K562 (cell line): ENCODE results near the gene NDUFB7. TPM values are rescaled to one million over a fixed set of nuclear protein-coding genes. Genes with fewer than 3 reads are reported as not detected.

ENCODE experiments used
- CXXC5 ChIP-seq: fragments of 250-450 bp; sonication (Bioruptor Pico); IDR thresholded peaks from 2 replicates; pipeline ENCODE4 v1.8.0; 2022; ENCODE audit warnings: inconsistent platforms, mild to moderate bottlenecking, moderate library complexity
- ELF1 ChIP-seq: fragments of 200-800 bp; sonication (Bioruptor generic); IDR thresholded peaks from 2 replicates; pipeline ENCODE4 v1.6.1; 2016; ENCODE audit warnings: missing genetic modification characterization, missing compliant biosample characterization
- JUND ChIP-seq, 2 experiments: IDR thresholded peaks; 2 replicates in 1 of 2; 3 replicates in 1 of 2; pipeline ENCODE4 v1.6.1; 2011; ENCODE audit warnings: borderline replicate concordance in 2 of 2, low read depth in 2 of 2, low read length in 2 of 2, improper control_type of control experiment in 1 of 2, missing biosample characterization in 1 of 2, missing genetic modification characterization in 1 of 2, missing genetic modification reagents in 1 of 2
- PURB ChIP-seq: sonication (generic); formaldehyde crosslinking; IDR thresholded peaks from 2 replicates; pipeline ENCODE4 v1.9.0; 2021; ENCODE audit warnings: low read depth, mild to moderate bottlenecking, missing genetic modification reagents
- ZNF174 ChIP-seq: fragments of 250-450 bp; sonication (Bioruptor Pico); IDR thresholded peaks from 2 replicates; pipeline ENCODE4 v1.4.0; 2020; ENCODE audit warnings: mild to moderate bottlenecking
- polyA plus RNA-seq, 8 experiments: library from polyadenylated mRNA; depleted of rRNA in 4 of 8; stranded (reverse) in 5 of 8; unstranded in 3 of 8; fragments of >200 nt; fragmentation: Nextera tagmentation in 2 of 8; fragmentation: Illumina TruSeq in 1 of 8; extraction: Ambion mirVana in 2 of 8; extraction: Trizol in 1 of 8; gene quantifications; 2 replicates each; pipeline versions ENCODE4 v1.2.1 to v1.2.3, GENCODE V29; 2011 to 2014; ENCODE audit warnings: inconsistent platforms in 1 of 8, missing spikeins in 1 of 8
- total RNA-seq, 7 experiments: library from RNA; depleted of rRNA in 6 of 7; stranded (reverse); fragments of >200 nt in 6 of 7; fragmentation: Illumina TruSeq in 2 of 7; extraction: Trizol in 2 of 7; gene quantifications; 2 replicates each; pipeline versions ENCODE4 v1.2.1 to v1.2.3, GENCODE V29; 2011 to 2021; ENCODE audit warnings: low replicate concordance in 1 of 7
- TF ChIP-seq, protein P1 (sequence below): fragments of 450-650 bp; IDR thresholded peaks from 2 replicates; pipeline ENCODE4 v1.7.1; 2018; ENCODE audit warnings: mild to moderate bottlenecking, low read depth; ENCODE audit not compliant: partially characterized antibody
- TF ChIP-seq, protein P2 (sequence below): sonication (generic); formaldehyde crosslinking; IDR thresholded peaks from 2 replicates; pipeline ENCODE4 v1.8.1; 2023; ENCODE audit warnings: missing genetic modification reagents, mild to moderate bottlenecking, borderline replicate concordance
- TF ChIP-seq, protein P3 (sequence below): fragments of 250-450 bp; sonication (Bioruptor Pico); IDR thresholded peaks from 2 replicates; pipeline ENCODE4 v1.5.0; 2021; ENCODE audit warnings: mild to moderate bottlenecking, borderline replicate concordance
- TF ChIP-seq, protein P4 (sequence below): fragments of 450-650 bp; IDR thresholded peaks from 2 replicates; pipeline ENCODE4 v1.6.1; 2017; ENCODE audit warnings: antibody characterized with exemption
- TF ChIP-seq, protein P5 (sequence below): IDR thresholded peaks from 2 replicates; pipeline ENCODE4 v1.6.1; 2014; ENCODE audit warnings: antibody characterized with exemption

Gene NDUFB7
- total and polyA plus RNA-seq, 9 of the 15 experiments (the other 6 are each of a cell fraction or from before 2014, with no cell fraction given) = 14.9 to 842 (median 137) TPM

DNA sequence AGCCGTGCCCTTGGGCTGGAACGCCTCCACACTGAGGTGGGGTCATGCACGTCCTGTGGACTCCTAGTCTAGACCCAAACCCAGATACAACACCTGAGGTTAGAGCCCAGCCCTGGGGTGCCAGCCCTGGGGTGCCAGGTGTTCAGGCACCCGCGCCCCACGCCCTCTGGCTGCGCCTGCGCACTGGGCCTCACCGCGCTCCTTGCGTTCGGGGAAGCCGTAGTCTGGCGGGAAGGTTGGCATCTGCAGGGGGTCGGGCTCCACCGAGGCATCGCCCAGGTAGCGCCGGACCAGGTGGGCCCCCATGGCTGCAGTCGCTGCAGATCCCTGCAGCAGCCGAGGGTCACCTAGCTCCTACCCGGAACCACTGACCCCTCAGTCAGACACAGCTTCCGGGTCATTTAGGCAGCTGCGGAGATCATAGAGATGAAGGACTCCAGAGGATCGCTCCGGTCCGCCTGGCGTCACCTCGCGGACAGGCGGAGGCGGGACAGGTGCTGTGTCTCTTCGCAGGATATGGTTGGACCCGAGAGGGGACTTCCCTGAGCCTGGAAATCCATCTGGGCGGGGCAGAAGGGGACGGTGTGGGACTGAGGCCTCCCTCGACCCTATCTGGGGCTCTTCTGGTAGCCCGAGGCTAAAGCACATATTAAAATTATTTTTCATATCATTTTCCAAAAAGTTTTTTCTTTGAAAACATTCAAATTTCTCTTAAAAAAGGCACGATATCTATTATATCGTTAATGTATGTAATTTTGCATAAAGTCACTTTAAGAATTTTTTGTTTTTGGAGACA lies at the start of gene NDUFB7 (continued):
- TF ChIP-seq JUND (IDR thresholded peaks at IDR 0.05; ENCODE audit: borderline replicate concordance, low read depth, low read length) (peak; percentile 79), JUND (tag; IDR thresholded peaks at IDR 0.05; ENCODE audit: borderline replicate concordance, low read depth, low read length) (no peak), PURB (CRISPR knock-in tag) (no peak), ELF1 (peak; percentile 86), ZNF174 (CRISPR knock-in tag) (no peak), CXXC5 (CRISPR knock-in tag) (peak; percentile 65)
- TF ChIP-seq, protein P1, sequence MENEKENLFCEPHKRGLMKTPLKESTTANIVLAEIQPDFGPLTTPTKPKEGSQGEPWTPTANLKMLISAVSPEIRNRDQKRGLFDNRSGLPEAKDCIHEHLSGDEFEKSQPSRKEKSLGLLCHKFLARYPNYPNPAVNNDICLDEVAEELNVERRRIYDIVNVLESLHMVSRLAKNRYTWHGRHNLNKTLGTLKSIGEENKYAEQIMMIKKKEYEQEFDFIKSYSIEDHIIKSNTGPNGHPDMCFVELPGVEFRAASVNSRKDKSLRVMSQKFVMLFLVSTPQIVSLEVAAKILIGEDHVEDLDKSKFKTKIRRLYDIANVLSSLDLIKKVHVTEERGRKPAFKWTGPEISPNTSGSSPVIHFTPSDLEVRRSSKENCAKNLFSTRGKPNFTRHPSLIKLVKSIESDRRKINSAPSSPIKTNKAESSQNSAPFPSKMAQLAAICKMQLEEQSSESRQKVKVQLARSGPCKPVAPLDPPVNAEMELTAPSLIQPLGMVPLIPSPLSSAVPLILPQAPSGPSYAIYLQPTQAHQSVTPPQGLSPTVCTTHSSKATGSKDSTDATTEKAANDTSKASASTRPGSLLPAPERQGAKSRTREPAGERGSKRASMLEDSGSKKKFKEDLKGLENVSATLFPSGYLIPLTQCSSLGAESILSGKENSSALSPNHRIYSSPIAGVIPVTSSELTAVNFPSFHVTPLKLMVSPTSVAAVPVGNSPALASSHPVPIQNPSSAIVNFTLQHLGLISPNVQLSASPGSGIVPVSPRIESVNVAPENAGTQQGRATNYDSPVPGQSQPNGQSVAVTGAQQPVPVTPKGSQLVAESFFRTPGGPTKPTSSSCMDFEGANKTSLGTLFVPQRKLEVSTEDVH = peak; percentile 92
- TF ChIP-seq, protein P2, sequence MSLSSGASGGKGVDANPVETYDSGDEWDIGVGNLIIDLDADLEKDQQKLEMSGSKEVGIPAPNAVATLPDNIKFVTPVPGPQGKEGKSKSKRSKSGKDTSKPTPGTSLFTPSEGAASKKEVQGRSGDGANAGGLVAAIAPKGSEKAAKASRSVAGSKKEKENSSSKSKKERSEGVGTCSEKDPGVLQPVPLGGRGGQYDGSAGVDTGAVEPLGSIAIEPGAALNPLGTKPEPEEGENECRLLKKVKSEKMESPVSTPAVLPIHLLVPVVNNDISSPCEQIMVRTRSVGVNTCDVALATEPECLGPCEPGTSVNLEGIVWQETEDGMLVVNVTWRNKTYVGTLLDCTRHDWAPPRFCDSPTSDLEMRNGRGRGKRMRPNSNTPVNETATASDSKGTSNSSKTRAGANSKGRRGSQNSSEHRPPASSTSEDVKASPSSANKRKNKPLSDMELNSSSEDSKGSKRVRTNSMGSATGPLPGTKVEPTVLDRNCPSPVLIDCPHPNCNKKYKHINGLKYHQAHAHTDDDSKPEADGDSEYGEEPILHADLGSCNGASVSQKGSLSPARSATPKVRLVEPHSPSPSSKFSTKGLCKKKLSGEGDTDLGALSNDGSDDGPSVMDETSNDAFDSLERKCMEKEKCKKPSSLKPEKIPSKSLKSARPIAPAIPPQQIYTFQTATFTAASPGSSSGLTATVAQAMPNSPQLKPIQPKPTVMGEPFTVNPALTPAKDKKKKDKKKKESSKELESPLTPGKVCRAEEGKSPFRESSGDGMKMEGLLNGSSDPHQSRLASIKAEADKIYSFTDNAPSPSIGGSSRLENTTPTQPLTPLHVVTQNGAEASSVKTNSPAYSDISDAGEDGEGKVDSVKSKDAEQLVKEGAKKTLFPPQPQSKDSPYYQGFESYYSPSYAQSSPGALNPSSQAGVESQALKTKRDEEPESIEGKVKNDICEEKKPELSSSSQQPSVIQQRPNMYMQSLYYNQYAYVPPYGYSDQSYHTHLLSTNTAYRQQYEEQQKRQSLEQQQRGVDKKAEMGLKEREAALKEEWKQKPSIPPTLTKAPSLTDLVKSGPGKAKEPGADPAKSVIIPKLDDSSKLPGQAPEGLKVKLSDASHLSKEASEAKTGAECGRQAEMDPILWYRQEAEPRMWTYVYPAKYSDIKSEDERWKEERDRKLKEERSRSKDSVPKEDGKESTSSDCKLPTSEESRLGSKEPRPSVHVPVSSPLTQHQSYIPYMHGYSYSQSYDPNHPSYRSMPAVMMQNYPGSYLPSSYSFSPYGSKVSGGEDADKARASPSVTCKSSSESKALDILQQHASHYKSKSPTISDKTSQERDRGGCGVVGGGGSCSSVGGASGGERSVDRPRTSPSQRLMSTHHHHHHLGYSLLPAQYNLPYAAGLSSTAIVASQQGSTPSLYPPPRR (CRISPR knock-in tag) = peak; percentile 88; the same call in 1 of the 2 replicates
- TF ChIP-seq, protein P3, sequence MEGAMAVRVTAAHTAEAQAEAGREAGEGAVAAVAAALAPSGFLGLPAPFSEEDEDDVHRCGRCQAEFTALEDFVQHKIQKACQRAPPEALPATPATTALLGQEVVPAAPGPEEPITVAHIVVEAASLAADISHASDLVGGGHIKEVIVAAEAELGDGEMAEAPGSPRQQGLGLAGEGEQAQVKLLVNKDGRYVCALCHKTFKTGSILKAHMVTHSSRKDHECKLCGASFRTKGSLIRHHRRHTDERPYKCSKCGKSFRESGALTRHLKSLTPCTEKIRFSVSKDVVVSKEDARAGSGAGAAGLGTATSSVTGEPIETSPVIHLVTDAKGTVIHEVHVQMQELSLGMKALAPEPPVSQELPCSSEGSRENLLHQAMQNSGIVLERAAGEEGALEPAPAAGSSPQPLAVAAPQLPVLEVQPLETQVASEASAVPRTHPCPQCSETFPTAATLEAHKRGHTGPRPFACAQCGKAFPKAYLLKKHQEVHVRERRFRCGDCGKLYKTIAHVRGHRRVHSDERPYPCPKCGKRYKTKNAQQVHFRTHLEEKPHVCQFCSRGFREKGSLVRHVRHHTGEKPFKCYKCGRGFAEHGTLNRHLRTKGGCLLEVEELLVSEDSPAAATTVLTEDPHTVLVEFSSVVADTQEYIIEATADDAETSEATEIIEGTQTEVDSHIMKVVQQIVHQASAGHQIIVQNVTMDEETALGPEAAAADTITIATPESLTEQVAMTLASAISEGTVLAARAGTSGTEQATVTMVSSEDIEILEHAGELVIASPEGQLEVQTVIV (CRISPR knock-in tag) = no peak
- TF ChIP-seq, protein P4, sequence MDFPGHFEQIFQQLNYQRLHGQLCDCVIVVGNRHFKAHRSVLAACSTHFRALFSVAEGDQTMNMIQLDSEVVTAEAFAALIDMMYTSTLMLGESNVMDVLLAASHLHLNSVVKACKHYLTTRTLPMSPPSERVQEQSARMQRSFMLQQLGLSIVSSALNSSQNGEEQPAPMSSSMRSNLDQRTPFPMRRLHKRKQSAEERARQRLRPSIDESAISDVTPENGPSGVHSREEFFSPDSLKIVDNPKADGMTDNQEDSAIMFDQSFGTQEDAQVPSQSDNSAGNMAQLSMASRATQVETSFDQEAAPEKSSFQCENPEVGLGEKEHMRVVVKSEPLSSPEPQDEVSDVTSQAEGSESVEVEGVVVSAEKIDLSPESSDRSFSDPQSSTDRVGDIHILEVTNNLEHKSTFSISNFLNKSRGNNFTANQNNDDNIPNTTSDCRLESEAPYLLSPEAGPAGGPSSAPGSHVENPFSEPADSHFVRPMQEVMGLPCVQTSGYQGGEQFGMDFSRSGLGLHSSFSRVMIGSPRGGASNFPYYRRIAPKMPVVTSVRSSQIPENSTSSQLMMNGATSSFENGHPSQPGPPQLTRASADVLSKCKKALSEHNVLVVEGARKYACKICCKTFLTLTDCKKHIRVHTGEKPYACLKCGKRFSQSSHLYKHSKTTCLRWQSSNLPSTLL = peak; percentile 100
- TF ChIP-seq, protein P5, sequence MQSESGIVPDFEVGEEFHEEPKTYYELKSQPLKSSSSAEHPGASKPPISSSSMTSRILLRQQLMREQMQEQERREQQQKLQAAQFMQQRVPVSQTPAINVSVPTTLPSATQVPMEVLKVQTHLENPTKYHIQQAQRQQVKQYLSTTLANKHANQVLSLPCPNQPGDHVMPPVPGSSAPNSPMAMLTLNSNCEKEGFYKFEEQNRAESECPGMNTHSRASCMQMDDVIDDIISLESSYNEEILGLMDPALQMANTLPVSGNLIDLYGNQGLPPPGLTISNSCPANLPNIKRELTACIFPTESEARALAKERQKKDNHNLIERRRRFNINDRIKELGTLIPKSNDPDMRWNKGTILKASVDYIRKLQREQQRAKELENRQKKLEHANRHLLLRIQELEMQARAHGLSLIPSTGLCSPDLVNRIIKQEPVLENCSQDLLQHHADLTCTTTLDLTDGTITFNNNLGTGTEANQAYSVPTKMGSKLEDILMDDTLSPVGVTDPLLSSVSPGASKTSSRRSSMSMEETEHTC = peak; percentile 40; the same call in 1 of the 2 replicates
